Prostate gland (tissue), 2 donors: ENCODE measurements around the gene SMIM10.
"Not testable (repeated sequence)": the region's sequence is repeated elsewhere in the genome, so short reads cannot be mapped to it uniquely, and the experiment has no call there.

Experiments used
- POLR2A ChIP-seq: fragments of 450-650 bp; IDR thresholded peaks from one replicate; pipeline ENCODE4 v1.6.1; 2016; ENCODE audit warnings: antibody characterized with exemption, mild to moderate bottlenecking
- TF ChIP-seq, protein P1 (sequence below), 4 experiments: fragments of 200-600 bp in 2 of 4; fragments of 450-650 bp in 2 of 4; sonication (generic) in 2 of 4; IDR thresholded peaks; 1 replicate in 3 of 4; 2 replicates in 1 of 4; pipeline ENCODE4 v1.5.1; 2016 to 2019; ENCODE audit warnings: antibody characterized with exemption in 4 of 4, mild to moderate bottlenecking in 2 of 4, moderate library complexity in 2 of 4

DNA sequence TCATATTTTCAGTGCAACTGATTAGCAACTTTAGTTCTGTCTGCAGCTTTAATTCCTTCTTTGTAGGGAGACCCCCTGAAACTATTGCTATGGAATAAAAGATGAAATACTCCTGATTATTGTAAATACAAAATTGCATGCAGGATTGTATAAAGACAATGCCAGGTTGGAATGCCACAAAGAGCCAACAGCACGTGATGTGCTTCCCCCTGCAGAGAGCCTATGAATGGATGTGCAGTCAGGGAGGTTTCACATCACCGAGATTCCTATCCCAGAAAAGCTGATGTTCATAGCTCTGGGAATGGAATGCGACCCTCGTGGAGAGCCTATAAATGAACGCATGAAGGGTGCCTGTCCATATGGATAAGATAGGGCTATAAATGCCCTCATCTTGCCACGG is 33.0 kb downstream of the SMIM10 start:
- TF ChIP-seq, protein P1, sequence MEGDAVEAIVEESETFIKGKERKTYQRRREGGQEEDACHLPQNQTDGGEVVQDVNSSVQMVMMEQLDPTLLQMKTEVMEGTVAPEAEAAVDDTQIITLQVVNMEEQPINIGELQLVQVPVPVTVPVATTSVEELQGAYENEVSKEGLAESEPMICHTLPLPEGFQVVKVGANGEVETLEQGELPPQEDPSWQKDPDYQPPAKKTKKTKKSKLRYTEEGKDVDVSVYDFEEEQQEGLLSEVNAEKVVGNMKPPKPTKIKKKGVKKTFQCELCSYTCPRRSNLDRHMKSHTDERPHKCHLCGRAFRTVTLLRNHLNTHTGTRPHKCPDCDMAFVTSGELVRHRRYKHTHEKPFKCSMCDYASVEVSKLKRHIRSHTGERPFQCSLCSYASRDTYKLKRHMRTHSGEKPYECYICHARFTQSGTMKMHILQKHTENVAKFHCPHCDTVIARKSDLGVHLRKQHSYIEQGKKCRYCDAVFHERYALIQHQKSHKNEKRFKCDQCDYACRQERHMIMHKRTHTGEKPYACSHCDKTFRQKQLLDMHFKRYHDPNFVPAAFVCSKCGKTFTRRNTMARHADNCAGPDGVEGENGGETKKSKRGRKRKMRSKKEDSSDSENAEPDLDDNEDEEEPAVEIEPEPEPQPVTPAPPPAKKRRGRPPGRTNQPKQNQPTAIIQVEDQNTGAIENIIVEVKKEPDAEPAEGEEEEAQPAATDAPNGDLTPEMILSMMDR (IDR thresholded peaks at IDR 0.05) = not testable (repeated sequence)
- not testable (repeated sequence) for TF ChIP-seq POLR2A
